Umbilical cord (tissue), 2 donors: ENCODE measurements around the gene XRCC6. TPM values are rescaled to one million over a fixed set of nuclear protein-coding genes. Genes with fewer than 3 reads are reported as not detected.
A peak's percentile ranks its signal among the peaks of the same experiment; 100 is the strongest.
"Not testable (repeated sequence)": the region's sequence is repeated elsewhere in the genome, so short reads cannot be mapped to it uniquely, and the experiment has no call there.

Source experiments
- DNase-seq: peaks from one replicate; pipeline ENCODE4 v3.0.0-alpha.2; 2015; ENCODE audit warnings: low spot score
- total RNA-seq: library from RNA; depleted of rRNA; stranded (reverse); fragments of >200 nt; gene quantifications from one replicate; pipeline ENCODE4 v1.2.3, GENCODE V29; 2014; ENCODE audit warnings: low replicate concordance; ENCODE audit not compliant: insufficient read depth

The XRCC6 gene
- total RNA-seq, 1 donor from 2014 or later: 123 TPM

DNA sequence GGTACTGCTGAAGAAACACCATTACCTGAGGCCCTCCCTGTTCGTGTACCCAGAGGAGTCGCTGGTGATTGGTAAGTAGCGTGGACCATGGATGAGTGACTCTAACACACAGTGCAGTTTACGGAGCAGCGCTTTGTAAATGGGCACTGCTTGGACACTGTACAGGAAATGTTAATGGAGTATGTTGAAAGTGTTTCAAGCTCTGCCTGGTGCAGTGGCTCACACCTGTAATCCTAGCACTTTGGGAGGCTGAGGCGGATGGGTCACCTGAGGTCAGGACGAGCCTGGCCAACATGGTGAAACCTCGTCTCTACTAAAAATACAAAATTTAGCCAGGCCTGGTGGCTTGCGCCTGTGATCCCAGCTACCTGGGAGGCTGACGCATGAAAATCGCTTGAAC, 29.7 kb downstream of the XRCC6 start:
- no peak for DNase-seq

- DNase-seq: no peak
Measured at GRCh38 chr22:41654322-41654721, 33.2 kb downstream of the XRCC6 start.

- DNase-seq: peak; percentile 86
Measured at GRCh38 chr22:41656556-41656955, 35.5 kb downstream of the XRCC6 start.

DNA sequence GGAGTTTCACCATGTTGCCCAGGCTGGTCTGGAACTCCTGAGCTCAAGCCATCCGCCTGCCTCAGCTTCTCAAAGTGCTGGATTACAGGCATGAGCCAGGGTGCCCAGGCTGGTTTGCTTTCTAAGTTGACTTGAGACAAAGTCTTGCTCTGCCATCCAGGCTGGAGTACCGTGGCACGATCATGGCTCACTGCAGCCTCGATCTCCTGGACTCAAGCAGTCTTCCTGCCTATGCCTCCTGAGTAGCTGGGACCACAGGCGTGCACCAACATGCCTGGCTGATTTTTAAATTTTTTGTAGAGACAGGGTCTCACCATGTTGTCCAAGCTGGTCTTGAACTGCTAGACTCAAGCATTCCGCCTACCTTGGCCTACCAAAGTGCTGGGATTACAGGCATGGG, 36.6 kb downstream of the XRCC6 start:
- DNase-seq: no peak

DNA sequence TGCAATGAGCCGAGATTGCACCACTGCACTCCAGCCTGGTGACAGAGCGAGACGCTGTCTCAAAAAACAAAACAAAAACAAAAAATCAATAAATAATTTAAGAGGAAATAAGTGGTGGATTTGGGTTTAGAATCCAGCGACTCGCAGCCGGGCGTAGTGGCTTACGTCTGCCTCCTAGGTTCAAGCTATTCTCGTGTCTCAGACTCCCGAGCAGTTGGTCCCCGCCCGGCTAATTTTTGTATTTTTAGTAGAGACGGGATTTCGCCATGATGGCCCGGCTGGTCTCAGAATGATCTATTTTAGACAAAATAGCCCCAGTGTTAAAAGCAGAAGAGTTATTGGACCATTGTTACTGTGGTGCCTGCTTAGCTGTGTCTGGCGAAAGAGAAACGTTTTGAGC, 37.8 kb downstream of the XRCC6 start:
- DNase-seq: no peak

DNA sequence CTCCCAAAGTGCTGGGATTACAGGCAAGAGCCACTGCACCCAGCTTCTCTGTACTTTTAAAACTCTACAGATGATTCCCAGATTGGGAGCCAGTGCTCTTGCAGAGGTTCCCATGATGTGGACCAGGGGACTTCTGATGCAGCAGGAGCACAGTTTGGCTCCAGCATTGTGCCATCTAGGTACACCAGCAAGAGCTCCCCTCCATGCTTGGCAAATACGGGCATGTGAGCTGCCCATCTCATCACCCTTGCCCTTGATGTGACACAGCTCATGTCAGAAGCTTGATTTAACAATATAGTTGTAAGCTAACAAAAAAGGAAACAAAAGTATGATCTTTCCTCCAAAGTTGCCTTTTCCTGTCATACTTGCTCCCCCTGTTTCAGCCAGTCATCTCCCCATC, 38.8 kb downstream of the XRCC6 start:
- DNase-seq: no peak

GRCh38 chr22:41660416-41660815, 39.3 kb downstream of the XRCC6 start:
- DNase-seq: no peak

DNA sequence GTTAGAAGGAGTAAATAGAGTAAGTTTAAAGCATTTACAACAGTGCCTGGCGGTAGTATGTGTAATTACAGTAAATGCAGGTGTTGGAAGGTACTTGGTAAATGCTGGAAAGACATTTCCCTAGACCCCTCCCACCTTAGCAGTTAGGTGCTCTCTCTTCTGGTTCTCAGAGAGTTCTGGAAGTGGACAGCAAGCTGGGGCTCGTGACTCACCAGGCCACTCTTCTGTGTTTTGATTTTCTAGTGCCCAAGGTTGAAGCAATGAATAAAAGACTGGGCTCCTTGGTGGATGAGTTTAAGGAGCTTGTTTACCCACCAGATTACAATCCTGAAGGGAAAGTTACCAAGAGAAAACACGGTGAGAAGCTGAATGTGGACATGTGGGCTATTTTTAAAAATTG, 40.0 kb downstream of the XRCC6 start:
- no peak for DNase-seq

- no peak for DNase-seq
Measured at GRCh38 chr22:41661713-41662112, 40.6 kb downstream of the XRCC6 start.

DNA sequence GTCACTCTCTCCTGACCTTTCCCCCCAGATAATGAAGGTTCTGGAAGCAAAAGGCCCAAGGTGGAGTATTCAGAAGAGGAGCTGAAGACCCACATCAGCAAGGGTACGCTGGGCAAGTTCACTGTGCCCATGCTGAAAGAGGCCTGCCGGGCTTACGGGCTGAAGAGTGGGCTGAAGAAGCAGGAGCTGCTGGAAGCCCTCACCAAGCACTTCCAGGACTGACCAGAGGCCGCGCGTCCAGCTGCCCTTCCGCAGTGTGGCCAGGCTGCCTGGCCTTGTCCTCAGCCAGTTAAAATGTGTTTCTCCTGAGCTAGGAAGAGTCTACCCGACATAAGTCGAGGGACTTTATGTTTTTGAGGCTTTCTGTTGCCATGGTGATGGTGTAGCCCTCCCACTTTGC, 42.5 kb downstream of the XRCC6 start:
- DNase-seq: not testable (repeated sequence)

GRCh38 chr22:41664490-41664889, 43.4 kb downstream of the XRCC6 start:
- DNase-seq: no peak

GRCh38 chr22:41664951-41665350, 43.9 kb downstream of the XRCC6 start:
- no peak for DNase-seq

- no peak for DNase-seq
Measured at GRCh38 chr22:41668971-41669911, 48.1 kb downstream of the XRCC6 start.

GRCh38 chr22:41672096-41672495, 51.0 kb downstream of the XRCC6 start:
- not testable (repeated sequence) for DNase-seq

GRCh38 chr22:41672780-41673509, 51.9 kb downstream of the XRCC6 start:
- DNase-seq: no peak

DNA sequence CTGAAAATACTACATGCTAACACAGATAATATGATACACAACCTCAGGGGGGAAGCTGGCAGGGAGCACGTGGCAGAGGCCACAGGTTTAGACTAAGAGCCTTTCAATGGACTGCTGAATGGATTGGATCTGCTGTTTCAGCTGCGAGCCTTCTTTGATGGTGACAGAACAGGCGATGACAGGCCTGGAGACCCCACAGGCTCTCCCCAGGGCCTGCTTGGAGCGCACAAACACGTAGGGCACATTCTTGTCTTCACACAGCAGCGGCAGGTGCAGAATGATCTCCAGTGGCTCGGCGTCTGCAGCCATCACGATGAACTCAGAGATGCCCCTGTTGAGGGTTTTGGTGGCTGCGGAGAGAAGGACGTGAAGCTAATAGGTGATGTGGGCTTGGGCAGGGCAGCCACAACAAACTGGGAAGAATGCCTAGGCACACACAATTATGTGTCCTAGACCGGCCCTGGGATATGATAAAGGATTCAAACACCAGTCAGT, 53.8 kb downstream of the XRCC6 start:
- no peak for DNase-seq

- DNase-seq: no peak
Measured at GRCh38 chr22:41676134-41676533, 55.0 kb downstream of the XRCC6 start.

DNA sequence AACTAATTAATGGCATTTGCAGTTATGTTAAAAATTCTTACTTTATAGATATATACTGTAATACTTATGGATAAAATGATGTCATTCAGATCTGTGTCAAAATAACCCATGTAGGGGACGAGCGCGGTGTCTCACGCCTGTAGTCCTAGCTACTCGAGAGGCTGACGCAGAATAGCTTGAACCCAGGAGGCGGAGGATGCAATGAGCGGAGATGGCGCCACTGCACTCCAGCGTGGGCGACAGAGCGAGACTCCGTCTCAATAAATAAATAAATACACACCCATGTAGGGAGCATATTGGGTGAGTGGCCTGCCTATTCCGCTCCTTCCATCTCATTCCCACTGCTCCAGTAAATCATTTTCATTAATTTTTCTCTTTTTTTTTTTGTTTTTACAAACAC, 60.5 kb downstream of the XRCC6 start:
- no peak for DNase-seq

GRCh38 chr22:41682033-41682807, 61.1 kb downstream of the XRCC6 start:
- DNase-seq: peak; percentile 86

GRCh38 chr22:41683052-41683451, 62.0 kb downstream of the XRCC6 start:
- no peak for DNase-seq

DNA sequence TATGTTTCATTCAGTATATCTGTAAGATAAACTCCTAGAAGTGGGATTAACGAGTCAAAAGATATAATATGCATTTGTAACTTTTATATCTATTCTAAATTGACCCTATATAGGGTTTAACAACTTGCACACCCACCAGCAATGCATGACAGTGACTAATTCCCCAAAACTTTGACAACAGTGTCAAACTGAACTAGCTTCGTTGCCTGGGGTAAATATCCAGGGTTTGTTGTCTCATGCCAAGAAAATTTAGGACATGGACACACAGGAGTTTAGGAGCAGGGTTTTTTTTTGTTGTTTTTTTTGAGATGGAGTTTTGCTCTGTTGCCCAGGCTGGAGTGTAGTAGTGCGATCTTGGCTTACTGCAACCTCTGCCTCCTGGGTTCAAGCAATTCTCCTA, 62.5 kb downstream of the XRCC6 start:
- no peak for DNase-seq

GRCh38 chr22:41684194-41684593, 63.1 kb downstream of the XRCC6 start:
- DNase-seq: no peak
